GM19397 (cell line): ENCODE data around the gene HMGXB4.

ENCODE experiments used
- ATAC-seq: cut with Tn5 transposase; IDR thresholded peaks from one replicate; pipeline ENCODE4 v1.9.1; 2021; ENCODE audit warnings: mild to moderate bottlenecking, moderate library complexity; ENCODE audit not compliant: unreplicated experiment

The HMGXB4 gene

DNA sequence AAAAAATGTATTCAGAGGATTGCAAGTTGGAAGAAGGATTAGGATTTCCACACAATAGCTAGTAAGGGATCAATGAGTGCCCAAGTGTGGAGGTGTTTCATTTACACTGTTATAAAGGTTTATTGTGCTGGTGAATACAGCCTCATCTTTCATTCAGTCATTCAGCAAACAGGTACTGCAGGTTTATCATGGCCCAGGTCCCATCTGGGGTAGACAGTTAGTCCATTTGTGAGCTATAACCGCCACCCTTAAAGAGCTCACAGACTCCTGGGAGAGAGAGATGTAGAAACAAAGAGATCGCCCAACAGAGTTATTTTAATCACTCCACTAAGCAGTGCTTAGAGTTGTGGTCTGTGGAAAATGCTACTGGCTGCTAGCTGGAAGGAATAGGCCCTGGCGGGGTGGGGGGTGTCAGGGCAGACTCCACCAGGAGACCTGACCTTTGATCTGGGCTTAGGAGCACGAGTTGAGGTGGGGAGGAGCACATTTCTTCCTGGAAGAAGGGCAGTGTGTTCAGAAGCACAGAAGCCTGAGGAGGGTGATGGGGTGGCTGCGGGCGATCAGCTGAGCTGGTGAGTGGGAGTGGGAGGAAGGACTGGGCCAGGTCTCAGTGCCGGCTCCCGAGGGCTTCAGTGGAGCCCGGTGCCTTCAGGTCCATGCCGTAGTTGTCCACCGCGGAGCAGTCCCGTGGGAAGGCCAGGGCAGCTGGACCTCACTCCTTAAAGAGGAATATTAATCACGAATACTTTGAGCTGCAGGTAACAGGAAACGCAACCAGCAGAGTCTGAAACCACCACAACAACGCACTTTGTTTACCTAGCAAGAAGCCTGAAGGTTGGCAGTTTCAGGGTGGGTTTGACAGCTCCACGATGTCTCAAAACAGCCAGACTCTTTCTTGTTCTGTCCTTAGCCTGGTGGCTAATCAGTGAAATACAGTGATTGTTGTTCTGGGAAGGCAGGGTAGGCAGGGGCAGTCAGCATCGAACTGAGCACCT is 53.6 kb downstream of the HMGXB4 start:
- no peak for ATAC-seq

DNA sequence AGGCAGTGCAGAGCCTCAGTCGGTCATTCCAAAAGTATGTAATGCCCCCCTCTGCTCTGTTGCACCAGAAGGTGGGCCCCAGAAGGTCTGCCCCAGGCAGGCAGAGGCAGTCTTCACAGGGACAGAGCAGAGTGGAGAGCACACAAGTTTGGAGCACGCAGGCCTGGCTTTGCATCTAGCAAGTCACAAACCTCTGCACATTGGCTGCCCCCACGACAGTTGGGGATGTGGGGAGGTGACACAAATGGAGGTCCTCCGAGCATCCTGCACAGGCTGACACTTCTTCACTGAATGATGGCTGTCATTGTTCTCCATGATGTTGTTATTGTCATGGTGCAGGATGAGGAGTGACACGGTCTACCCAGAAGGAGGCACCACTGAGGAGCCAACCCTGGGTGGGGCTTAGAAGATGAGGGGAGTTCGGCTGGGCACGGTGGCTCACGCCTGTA is 54.3 kb downstream of the HMGXB4 start:
- ATAC-seq = no peak

DNA sequence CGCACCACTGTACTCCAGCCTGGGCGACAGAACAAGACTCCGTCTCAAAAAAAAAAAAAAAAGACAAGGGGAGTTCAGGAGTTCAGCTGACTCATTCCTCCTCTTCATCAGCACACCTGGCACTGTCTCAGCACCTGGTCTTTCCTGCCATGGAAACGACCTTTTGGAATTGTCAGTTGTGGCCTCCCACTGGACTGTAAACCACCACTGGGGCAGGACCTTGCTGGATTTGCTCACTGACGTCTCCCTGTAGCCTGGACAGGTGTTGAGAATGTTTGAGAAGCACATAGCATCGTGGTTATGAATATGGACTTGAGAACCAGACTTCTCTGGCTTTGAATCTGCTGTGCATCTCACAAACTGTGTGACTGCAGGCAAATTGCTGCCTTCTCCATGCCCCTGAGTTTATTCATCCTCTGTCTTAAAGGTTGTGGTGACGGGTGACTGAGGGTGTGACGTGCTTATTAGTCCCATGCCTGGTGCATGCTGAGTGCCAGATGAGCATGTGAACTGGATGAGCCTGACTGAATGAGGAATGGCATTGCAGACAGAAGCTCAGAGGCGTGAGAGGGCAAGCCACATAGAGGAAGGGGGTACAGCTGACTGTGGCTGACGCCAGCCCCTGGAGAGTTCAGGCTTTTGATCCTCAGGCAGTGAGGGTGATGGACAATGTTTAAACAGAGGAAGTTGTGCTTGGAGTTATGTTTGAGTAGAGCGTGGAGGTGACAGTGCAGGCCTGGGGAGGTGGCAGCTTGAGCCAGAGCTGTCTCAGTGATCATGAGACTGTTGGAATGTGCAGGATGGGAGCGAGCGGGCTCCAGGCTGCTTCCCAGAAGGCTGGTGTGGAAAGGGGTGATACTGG is 55.1 kb downstream of the HMGXB4 start:
- no peak for ATAC-seq

DNA sequence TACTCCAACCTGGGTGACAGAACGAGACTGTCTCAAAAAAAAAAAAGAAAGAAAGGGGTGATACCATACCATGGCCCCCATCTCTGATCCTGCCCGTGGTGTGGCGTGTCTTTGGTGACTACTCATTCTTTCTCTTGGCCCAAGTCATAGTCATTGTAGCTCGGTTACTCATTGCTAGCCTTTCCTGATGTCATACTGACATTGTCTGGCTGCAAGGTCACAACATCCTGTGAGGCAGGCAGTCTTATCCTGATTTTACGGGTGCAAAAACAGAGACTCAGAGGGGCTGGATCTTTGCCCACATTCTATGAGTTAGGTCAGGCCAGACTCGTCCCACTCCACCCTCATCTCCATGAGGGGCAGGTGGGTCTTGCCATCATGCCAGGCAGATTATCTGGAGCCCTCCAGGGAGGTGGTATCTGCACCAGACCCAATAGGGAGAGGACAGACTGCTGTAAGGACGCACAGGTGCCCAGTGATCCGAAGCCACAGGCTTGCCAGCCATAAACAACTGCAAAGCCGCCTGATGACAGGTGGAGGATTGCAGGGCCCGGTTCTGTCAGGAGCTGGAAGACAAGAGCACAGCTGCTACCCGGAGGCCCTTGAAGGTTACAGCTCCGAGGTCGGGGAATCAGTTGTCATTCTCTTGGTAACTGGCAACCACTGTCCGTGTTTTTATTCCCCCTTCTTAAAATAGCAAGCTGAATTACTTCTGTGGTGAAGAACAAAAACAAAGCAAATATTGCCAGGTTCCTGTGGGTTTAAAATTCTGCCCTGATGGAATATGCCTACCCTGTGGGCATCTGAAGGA is 56.2 kb downstream of the HMGXB4 start:
- ATAC-seq = no peak

DNA sequence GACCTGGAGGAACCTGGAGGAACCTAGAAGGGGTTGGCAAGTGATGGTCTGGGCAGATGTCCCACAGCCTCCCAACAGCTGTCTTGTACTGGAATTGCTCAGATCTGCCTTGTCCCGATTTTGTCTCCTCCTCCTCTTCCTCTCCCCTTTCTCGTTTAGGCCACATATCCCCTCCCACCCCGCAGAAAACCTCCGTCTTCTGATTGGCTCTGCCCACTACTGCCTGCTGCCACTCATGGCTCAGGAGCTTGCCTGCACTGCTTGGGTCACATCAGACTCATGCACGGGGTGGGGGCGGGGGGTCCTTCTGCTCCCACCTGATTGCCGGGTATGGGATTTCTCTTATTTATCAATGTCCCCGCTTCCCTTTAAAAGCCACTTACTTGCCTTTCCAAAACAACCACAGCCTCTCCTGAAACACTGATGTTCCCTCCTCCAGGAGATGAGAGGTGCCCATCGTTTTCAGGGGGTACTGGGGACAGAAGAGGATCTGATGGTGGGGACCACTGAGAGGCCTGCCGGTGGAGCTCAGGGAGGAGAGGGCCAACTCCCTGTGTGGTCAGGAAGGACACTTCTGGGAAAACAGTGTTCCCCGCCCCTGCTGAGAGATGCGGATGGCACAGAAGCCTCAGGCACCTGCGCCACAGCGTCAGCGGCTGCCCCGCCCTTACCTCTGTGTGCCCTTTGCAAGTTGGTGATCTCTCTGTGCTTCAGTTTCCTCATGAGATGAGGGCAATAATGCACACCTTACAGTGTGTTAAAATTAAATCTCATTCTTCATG is 57.1 kb downstream of the HMGXB4 start:
- no peak for ATAC-seq

DNA sequence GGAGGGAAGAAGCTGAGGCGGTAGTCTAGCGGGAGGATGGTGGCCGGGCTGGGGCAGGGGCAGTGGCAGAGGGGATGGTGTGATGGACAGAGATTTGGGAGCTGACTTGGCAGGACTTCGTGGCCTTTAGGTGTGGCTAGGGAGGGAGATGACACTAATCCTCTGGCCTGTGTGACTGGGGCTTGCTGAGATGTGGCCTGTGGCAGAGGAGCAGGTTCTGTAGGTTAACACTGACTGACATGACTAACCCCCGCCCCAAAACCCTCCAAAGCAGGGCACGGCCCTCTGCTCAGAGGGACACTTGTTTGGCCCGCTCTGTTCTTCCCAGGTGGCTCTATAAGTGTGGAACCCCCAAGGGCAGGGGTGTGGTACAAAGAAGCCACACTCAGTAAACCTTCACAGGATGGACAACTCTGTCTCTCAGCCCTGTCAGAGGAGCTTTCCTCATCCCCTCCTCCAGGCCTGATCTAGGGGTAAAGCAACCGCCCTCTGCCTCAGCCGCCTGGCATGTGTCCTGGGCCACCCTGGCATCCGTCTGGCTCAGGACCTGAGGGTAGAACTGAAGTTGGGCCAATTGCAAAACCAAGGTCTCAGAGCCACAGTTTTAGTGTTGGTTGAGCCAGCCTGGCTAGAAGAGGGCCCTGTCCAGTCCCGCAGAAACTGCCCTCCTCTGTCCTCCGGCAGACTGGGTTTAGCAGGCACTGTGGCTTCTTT is 58.0 kb downstream of the HMGXB4 start:
- no peak for ATAC-seq

DNA sequence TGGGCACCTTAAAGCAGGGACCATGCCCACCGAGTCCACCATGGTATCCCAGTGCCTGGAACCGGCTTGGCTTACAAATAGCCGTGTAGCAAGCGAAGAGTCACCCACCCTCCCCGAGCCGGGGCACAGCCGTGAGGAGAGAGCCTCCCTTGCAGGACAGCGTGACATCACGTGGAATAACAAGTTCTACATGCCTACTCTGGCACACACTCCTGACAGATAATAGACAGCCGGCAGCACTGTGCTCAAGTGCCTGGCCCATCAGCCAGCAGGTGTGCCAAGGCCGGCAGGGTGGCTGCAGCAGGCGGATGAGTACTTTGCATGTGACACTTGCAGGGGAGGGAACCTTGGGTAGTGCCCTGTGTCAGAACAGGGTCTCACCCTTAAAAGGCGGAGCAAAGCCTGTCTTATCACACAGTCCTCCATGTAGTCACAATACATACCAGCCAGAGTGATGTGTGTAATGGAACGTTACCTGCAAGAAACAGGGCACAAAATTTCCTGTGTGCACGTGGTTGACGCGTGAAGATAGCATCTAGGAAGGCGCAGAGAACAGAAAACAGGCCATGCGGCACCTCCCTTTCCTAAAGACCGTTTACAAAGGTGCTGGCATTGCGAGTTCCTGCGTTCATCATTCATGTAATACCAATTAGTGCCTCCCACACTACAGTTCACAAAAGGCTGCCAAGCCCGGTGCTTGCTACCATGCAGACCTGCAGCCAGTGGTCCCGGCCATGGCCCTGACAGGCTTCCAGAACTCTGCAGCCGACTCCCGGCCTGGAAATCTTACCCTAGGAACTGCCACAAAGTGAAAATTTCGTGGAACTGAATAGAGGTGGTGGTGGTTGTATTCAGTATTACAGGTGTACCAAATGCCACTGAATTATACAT is 58.8 kb downstream of the HMGXB4 start:
- no peak for ATAC-seq

DNA sequence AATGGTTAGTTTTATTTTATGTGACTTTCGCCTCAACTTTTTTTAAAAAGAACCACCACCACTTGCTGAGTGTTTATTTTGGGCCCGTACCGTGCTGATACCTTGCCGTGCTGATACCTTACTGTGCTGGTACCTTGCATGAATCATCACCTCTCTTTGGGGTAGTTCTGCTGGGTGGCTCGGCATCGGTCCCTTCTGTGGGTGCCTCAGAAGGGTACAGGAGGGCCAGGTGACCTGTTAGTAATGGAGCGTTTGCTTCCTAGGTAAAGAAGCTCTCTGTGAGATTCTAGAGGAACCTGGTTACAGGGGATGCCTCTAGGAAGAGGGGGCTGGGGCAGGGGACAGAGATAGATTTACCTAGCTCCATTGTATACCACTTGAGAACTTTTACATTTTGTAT is 59.5 kb downstream of the HMGXB4 start:
- ATAC-seq = no peak

DNA sequence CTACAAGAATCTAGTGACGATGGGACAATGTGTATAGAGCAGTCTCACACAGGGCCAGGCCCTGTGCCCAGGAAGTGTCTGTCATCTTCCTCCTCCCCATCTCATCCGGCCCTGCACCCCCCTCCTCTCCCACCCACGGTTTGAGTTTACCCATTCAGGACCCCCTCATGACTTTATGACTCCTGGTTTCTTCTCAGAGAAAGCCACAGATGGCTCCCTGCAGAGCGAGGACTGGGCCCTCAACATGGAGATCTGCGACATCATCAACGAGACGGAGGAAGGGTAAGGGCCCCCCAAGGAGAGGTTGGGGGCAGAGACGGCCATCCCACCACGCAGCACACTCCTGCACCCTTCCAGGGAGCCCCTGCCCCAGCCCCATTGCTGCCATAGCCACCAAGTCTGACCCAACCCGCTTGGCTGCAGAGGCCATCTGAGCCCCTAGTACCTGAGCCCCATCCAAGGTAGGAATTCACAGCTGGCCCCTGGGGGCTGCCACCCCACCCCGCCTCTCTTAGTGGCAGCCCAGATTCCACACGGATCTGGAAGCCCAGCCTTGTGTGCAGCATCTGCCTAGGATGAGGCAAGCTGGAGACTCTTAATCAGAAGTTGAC is 60.5 kb downstream of the HMGXB4 start:
- no peak for ATAC-seq

DNA sequence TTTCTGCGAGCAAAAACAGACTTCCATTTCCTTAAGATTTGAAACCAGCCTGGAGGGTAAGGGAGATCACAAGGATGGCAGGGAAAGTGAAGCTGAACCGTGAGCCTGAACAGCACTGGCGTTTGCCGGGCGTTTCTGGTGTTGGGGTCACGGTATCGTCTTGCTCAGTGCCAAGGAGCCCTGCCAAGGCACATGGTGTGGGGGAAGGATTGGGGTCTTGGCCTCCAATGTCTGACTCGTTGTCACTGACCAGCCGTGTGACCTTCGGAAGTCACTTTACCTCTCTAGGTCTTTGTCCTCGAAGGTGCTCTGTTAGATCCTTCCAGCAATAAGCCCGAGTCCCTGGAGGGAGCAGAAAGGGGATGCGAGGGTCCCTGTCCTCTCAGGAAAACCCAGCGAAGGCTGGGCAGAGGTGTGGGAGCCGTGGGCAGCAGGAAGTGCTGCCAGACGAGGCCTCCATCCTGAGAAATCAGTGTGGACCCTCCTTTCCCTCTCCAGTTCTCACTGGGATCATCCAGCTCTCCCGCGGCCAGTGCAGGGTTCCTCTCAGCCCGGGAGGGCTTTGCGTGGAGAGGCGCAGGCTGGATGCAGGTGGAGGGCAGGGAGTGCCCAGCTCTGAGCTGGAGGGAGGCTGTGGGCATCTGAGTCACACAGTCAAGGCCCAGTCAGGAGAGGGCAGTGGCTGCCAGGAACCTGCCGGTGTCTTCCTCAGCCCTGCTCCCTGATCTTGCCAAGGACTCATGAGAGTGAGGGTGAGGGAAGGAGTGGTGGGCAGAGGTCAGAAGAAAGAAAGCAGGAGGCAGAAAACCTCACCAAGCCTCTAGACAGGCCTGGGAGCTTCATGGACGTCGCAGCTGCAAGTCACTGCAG is 61.3 kb downstream of the HMGXB4 start:
- ATAC-seq = no peak

DNA sequence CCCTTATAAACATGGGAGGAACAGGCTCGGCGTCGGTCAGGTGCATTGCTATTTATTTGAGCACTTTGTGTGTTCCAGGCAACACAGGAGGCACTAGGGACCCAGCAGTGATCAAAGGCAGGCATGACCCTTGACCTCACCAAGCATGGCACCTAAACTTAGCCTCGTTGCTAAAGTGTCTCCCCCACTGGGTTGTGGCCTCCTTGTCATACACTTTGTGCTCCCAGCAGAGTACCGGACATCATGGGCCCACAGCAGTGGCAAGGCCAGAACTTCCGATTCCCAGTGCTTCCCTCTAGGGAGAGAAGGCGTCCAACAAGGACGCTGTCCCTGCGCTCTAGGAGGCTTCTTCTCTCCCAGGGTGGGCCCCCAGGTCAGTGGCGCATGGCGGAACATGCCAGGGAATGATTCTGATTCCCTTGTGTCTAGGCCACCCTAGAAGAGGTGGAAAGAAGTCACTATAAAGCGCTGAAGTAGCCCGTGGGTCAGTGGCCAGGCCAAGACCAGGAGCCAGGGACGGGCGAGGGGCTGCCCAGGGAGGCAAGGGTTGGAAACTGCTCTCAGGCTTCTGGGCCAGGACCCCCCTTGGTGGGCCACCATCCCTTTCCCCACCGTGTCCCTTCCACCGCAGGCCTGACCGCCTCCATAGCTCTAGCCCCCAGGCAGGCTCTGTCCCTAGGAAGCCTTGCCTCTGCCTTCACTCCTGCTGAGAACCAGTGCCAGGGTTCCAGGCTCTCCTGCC is 62.1 kb downstream of the HMGXB4 start:
- ATAC-seq = no peak

DNA sequence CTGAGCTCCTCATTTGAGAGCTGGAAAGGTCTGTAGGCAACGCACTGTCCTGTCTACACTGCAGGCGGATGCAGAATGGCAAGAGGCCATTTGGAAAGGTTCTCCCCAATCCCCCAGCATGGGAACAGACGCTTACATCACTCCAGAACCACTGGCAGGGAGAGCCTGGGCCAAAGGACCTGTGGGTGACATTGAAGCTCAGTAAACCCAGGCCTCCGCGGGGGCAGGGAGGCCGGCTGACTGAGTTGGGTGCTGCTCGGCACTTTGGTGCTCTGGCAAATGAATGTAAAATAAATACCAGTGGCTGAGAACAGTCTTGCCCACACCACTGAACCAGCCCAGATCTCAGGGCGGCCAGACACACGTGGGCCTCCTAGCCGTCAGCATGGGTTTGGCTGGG is 64.8 kb downstream of the HMGXB4 start:
- ATAC-seq = no peak

DNA sequence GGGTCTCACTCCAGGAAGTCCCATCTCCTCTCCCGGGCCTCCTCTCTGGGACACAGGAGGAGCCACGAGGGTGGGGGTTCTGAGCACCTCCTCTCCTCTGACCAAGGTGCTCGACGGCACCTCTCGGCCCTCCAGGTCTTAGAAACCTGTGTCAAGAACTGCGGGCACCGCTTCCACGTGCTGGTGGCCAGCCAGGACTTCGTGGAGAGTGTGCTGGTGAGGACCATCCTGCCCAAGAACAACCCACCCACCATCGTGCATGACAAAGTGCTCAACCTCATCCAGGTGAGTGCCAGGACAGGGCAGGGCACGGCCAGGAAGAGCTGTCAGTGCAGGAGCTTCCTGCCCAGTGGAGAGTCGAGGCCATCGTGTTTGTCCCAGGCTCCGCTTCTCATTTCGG is 65.6 kb downstream of the HMGXB4 start:
- no peak for ATAC-seq

DNA sequence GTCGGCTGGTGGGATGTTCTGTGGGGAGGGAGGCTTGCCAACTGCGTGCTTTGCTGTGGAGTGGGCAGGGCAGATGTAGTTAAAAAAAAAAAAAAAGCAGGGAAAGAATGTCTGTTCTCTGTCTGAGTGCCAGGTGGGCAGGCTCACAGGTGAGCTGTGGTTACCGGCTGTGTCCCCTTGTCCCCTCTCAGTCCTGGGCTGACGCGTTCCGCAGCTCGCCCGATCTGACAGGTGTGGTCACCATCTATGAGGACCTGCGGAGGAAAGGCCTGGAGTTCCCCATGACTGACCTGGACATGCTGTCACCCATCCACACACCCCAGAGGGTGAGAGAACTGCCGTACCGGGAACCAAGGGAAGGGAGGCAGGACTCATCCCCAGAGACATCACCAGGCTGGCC is 66.0 kb downstream of the HMGXB4 start:
- no peak for ATAC-seq

DNA sequence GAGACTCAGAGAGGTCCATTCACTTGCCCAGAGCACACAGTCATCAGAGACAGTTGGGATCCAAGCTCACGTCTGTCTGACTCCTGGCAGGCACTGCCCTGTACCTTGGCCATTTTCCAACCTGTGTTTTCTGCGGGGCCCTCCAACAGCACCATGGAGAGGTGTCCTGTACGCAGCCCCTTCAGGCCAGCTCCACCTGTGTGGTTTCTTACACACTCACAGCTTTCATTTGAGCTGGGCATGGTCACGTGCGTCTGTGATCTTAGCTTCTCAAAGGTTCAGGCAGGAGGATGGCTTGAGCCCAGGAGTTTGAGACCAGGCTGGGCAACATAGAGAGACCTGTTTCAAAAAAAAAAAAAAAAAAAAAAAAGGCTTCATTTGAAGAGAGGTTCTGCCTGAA is 66.8 kb downstream of the HMGXB4 start:
- no peak for ATAC-seq

DNA sequence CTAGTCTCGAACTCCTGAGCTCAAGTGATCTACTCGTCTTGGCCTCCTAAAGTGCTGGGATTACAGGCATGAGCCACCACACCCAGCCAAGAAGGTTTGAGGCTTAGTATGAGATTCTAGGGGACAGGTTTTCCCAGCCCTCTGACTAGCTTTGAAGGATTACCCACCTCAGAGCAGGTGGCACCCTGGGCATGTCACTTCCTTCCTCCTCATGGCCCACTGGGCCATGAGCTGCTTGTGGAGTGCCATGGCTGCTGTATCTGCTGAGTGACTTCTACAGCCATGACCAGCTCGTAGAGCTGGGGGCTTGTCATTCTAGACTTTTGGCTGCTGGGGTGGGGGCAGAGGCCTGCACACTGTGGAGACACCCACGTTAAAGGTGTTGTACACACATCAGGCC is 67.5 kb downstream of the HMGXB4 start:
- no peak for ATAC-seq
